H9 (cell line): ENCODE data around the gene YY1. TPM values are rescaled to one million over a fixed set of nuclear protein-coding genes. Genes with fewer than 3 reads are reported as not detected.

Source experiments
- DNase-seq: peaks from one replicate; pipeline ENCODE4 v3.0.0-alpha.2; 2017
- H2AFZ ChIP-seq: one replicate; pipeline ENCODE4 v1.6.1; 2013; ENCODE audit warnings: mild to moderate bottlenecking, low read length, control low read depth, moderate library complexity
- H2AK5ac ChIP-seq: 2 replicates; pipeline ENCODE4 v1.6.1; 2013; ENCODE audit warnings: low read length, control low read depth, mixed read lengths; ENCODE audit not compliant: insufficient read length
- H2BK120ac ChIP-seq: one replicate; pipeline ENCODE4 v1.6.1; 2013; ENCODE audit warnings: low read depth, mild to moderate bottlenecking, low read length, control low read depth, inconsistent platforms; ENCODE audit not compliant: poor library complexity, severe bottlenecking
- H2BK12ac ChIP-seq: 2 replicates; pipeline ENCODE4 v1.6.1; 2013; ENCODE audit warnings: low read length, control low read depth, mixed read lengths, low read depth; ENCODE audit not compliant: insufficient read length
- H2BK15ac ChIP-seq: 2 replicates; pipeline ENCODE4 v1.6.1; 2013; ENCODE audit warnings: low read depth, low read length, control low read depth
- H2BK20ac ChIP-seq: one replicate; pipeline ENCODE4 v1.6.1; 2013; ENCODE audit warnings: low read depth, mild to moderate bottlenecking, low read length, control low read depth, inconsistent platforms; ENCODE audit not compliant: poor library complexity, severe bottlenecking
- H2BK5ac ChIP-seq: 2 replicates; pipeline ENCODE4 v1.6.1; 2013; ENCODE audit warnings: low read length, control low read depth, mixed read lengths; ENCODE audit not compliant: insufficient read length
- H3K14ac ChIP-seq: 2 replicates; pipeline ENCODE4 v1.6.1; 2013; ENCODE audit warnings: low read length, control low read depth; ENCODE audit not compliant: insufficient read depth
- H3K18ac ChIP-seq: 2 replicates; pipeline ENCODE4 v1.6.1; 2013; ENCODE audit warnings: low read depth, mild to moderate bottlenecking, mixed read lengths, low read length, control low read depth; ENCODE audit not compliant: insufficient read length
- H3K23ac ChIP-seq: 2 replicates; pipeline ENCODE4 v1.6.1; 2013; ENCODE audit warnings: low read length, control low read depth, mixed read lengths, low read depth; ENCODE audit not compliant: insufficient read length
- H3K23me2 ChIP-seq: 2 replicates; pipeline ENCODE4 v1.6.1; 2013; ENCODE audit warnings: low read depth, mild to moderate bottlenecking, mixed read lengths, low read length, control low read depth; ENCODE audit not compliant: insufficient read length, poor library complexity, severe bottlenecking
- H3K27ac ChIP-seq: 2 replicates; pipeline ENCODE4 v1.5.1; 2013; ENCODE audit warnings: low read length, control low read depth, mixed read lengths, low read depth; ENCODE audit not compliant: insufficient read length
- H3K27me3 ChIP-seq: 2 replicates; pipeline ENCODE4 v1.6.1; 2013; ENCODE audit warnings: low read length, control low read depth, inconsistent platforms; ENCODE audit not compliant: insufficient read depth
- H3K4ac ChIP-seq: 2 replicates; pipeline ENCODE4 v1.6.1; 2013; ENCODE audit warnings: low read depth, mild to moderate bottlenecking, control low read depth, inconsistent platforms, low read length, moderate library complexity
- H3K4me1 ChIP-seq: 2 replicates; pipeline ENCODE4 v1.6.1; 2013; ENCODE audit warnings: low read length, control low read depth, inconsistent platforms; ENCODE audit not compliant: insufficient read depth
- H3K4me2 ChIP-seq: 2 replicates; pipeline ENCODE4 v1.6.1; 2013; ENCODE audit warnings: low read length, control low read depth, mixed read lengths; ENCODE audit not compliant: insufficient read length, insufficient read depth
- H3K56ac ChIP-seq: 2 replicates; pipeline ENCODE4 v1.6.1; 2013; ENCODE audit warnings: low read depth, mild to moderate bottlenecking, mixed read lengths, low read length, control low read depth; ENCODE audit not compliant: insufficient read length
- H3K79me1 ChIP-seq: 2 replicates; pipeline ENCODE4 v1.6.1; 2013; ENCODE audit warnings: low read depth, mild to moderate bottlenecking, moderate library complexity, low read length, control low read depth, inconsistent platforms; ENCODE audit not compliant: insufficient read depth, poor library complexity, severe bottlenecking
- H3K79me2 ChIP-seq: 2 replicates; pipeline ENCODE4 v1.6.1; 2013; ENCODE audit warnings: low read length, control low read depth, inconsistent platforms; ENCODE audit not compliant: insufficient read depth
- H3K9ac ChIP-seq: 2 replicates; pipeline ENCODE4 v1.6.1; 2013; ENCODE audit warnings: low read length, control low read depth, mixed read lengths; ENCODE audit not compliant: insufficient read length; ENCODE audit errors: extremely low read depth
- H3K9me3 ChIP-seq: one replicate; pipeline ENCODE4 v1.6.1; 2013; ENCODE audit warnings: low read depth, low read length, inconsistent platforms; ENCODE audit not compliant: control insufficient read depth
- H3T11ph ChIP-seq: one replicate; pipeline ENCODE4 v1.6.1; 2013; ENCODE audit warnings: mild to moderate bottlenecking, low read length, control low read depth, inconsistent platforms
- H4K20me1 ChIP-seq: one replicate; pipeline ENCODE4 v1.6.1; 2013; ENCODE audit not compliant: control insufficient read depth, insufficient read length, insufficient read depth
- H4K5ac ChIP-seq: 2 replicates; pipeline ENCODE4 v1.6.1; 2013; ENCODE audit warnings: low read depth, mild to moderate bottlenecking, mixed read lengths, low read length, control low read depth; ENCODE audit not compliant: insufficient read length
- H4K8ac ChIP-seq: replicated peaks from 2 replicates; pipeline ENCODE4 v1.6.1; 2013; ENCODE audit warnings: low read length, control low read depth, mixed read lengths, low read depth; ENCODE audit not compliant: insufficient read length
- H4K91ac ChIP-seq: 2 replicates; pipeline ENCODE4 v1.6.1; 2013; ENCODE audit warnings: low read depth, mild to moderate bottlenecking, moderate library complexity, mixed read lengths, low read length, control low read depth; ENCODE audit not compliant: insufficient read length
- H3K27ac Mint-ChIP-seq, 3 experiments: 2 replicates in 2 of 3; 3 replicates in 1 of 3; pipeline ENCODE4 v1.8.0; 2020 to 2021; ENCODE audit warnings: mixed read lengths in 3 of 3, mild to moderate bottlenecking in 1 of 3, moderate library complexity in 1 of 3
- H3K27me3 Mint-ChIP-seq: 2 replicates; pipeline ENCODE4 v1.8.0; 2021; ENCODE audit warnings: low read depth, mild to moderate bottlenecking, moderate library complexity, mixed read lengths
- H3K36me3 Mint-ChIP-seq, 3 experiments: 2 replicates in 2 of 3; 3 replicates in 1 of 3; pipeline ENCODE4 v1.8.0; 2020 to 2021; ENCODE audit warnings: low read depth in 3 of 3, mixed read lengths in 3 of 3; ENCODE audit not compliant: insufficient read depth in 1 of 3
- H3K4me1 Mint-ChIP-seq, 2 experiments: 2 replicates each; pipeline ENCODE4 v1.8.0; 2020; ENCODE audit warnings: mixed read lengths in 2 of 2
- H3K4me3 Mint-ChIP-seq, 2 experiments: 2 replicates in 1 of 2; 3 replicates in 1 of 2; pipeline ENCODE4 v1.8.0; 2020 to 2021; ENCODE audit warnings: mild to moderate bottlenecking in 2 of 2, mixed read lengths in 2 of 2, moderate library complexity in 1 of 2
- H3K9me3 Mint-ChIP-seq, 2 experiments: 2 replicates in 1 of 2; 3 replicates in 1 of 2; pipeline ENCODE4 v1.8.0; 2020; ENCODE audit warnings: mild to moderate bottlenecking in 2 of 2, mixed read lengths in 2 of 2, moderate library complexity in 1 of 2
- CTCF ChIP-seq: fragments of 200-600 bp; sonication (generic); conservative IDR thresholded peaks from 3 replicates; pipeline ENCODE4 v1.8.0; 2021; ENCODE audit warnings: antibody characterized with exemption, mild to moderate bottlenecking
- WGBS: extraction: QIAGEN DNeasy Blood & Tissue Kit; methylation state at CpG from one replicate; pipeline ENCODE4 v1.1.7; 2013; ENCODE audit warnings: missing lambda C conversion rate, low lambda C conversion rate, mixed read lengths; ENCODE audit not compliant: insufficient read length; ENCODE audit errors: extremely low coverage; 5-methylcytosine and 5-hydroxymethylcytosine counted together
- total RNA-seq: library from RNA; stranded (reverse); gene quantifications from 2 replicates; pipeline ENCODE4 v1.2.1, GENCODE V29; 2021

The YY1 gene
- total RNA-seq, 1 experiment from 2014 or later: 103 TPM

- Histone ChIP-seq H3K23ac (no peak overlapping the region), H2BK15ac (no peak overlapping the region), H3K4me1 (peaks cover 2% of the 10 kb centered on the region; the same call in 1 of the 2 replicates), H2AK5ac (no peak overlapping the region), H3K79me2 (no peaks in the 10 kb centered on the region), H4K5ac (no peak overlapping the region), H4K91ac (no peak overlapping the region), H3K9ac (peak overlapping the region; percentile 57), H2BK120ac (no peak overlapping the region), H3K79me1 (no peaks in the 10 kb centered on the region), H3K27ac (no peak overlapping the region), H3K9me3 (no peaks in the 10 kb centered on the region), H4K20me1 (no peaks in the 10 kb centered on the region), H3K4ac (no peak overlapping the region), H3K56ac (no peak overlapping the region), H3K4me2 (peak overlapping the region; percentile 10), H2BK20ac (no peak overlapping the region), H3K23me2 (peaks cover 4% of the 10 kb centered on the region), H2AFZ (no peak overlapping the region), H3T11ph (no peak overlapping the region), H2BK5ac (no peak overlapping the region), H4K8ac (no peak overlapping the region), H3K14ac (peak overlapping the region; percentile 18), H3K18ac (peak overlapping the region; percentile 32), H2BK12ac (no peak overlapping the region), H3K27me3 (no peaks in the 10 kb centered on the region)
- no CpG with 5 or more reads among the region's 15 CpGs for WGBS
- H3K9me3 Mint-ChIP-seq: no peaks in the 10 kb centered on the region
- H3K27me3 Mint-ChIP-seq: peaks cover 1% of the 10 kb centered on the region
- no peak for TF ChIP-seq CTCF
- peak overlapping the region; percentile 66 to 77 for H3K4me3 Mint-ChIP-seq
- peak overlapping the region in 1 of 3 experiments; percentile 57; a peak in 1 of 7 replicates for H3K27ac Mint-ChIP-seq
- no peaks in the 10 kb centered on the region; a peak in 2 of 7 replicates for H3K36me3 Mint-ChIP-seq
- no peak for DNase-seq
- peaks cover 17 to 20% of the 10 kb centered on the region in 2 experiments for H3K4me1 Mint-ChIP-seq
These were observed 25.4 kb upstream of the YY1 start for GRCh38 chr14:100213587-100213955.
